GM19099 (cell line): ENCODE data around the gene BCDIN3D.

Source experiments
- POLR2A ChIP-seq: IDR thresholded peaks from 3 replicates; pipeline ENCODE4 v1.6.1; 2011; ENCODE audit warnings: low read depth; ENCODE audit not compliant: insufficient read length; ENCODE audit errors: extremely low read depth

The BCDIN3D gene

GRCh38 chr12:49882248-49882850, 39.4 kb upstream of the BCDIN3D start:
- TF ChIP-seq POLR2A: no peak

GRCh38 chr12:49881415-49882247, 38.7 kb upstream of the BCDIN3D start:
- TF ChIP-seq POLR2A: no peak

DNA sequence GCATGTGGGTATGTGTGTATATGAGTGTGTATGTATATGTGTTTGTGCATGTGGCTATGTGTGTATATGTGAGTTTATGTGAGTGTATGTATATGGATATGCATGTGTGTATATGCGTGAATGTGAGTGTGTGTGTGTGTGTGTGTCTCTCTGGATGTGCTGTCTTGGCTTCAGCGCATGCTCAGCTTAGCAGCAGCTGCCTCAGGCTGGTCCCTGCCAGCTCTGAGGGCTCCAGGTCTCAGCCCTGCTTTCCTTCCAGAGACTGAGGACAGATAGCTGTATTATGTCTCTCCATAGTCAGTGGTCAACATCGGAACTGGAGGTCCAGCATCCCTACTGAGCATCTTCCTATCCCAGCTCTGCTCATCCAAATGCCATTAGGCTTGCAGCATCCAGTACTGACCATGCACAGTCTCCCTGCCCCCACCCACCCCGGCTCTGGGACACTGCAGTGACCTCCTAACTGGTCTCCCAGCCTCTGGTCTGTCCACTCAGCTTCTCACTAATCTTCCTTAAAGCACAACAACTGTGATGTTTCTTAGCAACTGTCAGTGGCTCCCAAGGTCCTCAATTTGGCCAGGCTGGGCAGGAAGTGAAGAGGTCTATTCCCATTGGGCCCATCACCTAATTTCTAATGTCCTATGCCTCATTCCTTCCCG, 38.0 kb upstream of the BCDIN3D start:
- TF ChIP-seq POLR2A: no peak

GRCh38 chr12:49878021-49878420, 35.1 kb upstream of the BCDIN3D start:
- no peak for TF ChIP-seq POLR2A

- TF ChIP-seq POLR2A: no peak
Observed at GRCh38 chr12:49877066-49877465, 34.2 kb upstream of the BCDIN3D start.

- TF ChIP-seq POLR2A: no peak
Observed at GRCh38 chr12:49876070-49876469, 33.2 kb upstream of the BCDIN3D start.

- TF ChIP-seq POLR2A: no peak
Observed at GRCh38 chr12:49875115-49875720, 32.3 kb upstream of the BCDIN3D start.

- no peak for TF ChIP-seq POLR2A
Observed at GRCh38 chr12:49874142-49874897, 31.4 kb upstream of the BCDIN3D start.

- no peak for TF ChIP-seq POLR2A
Observed at GRCh38 chr12:49873361-49873934, 30.5 kb upstream of the BCDIN3D start.

DNA sequence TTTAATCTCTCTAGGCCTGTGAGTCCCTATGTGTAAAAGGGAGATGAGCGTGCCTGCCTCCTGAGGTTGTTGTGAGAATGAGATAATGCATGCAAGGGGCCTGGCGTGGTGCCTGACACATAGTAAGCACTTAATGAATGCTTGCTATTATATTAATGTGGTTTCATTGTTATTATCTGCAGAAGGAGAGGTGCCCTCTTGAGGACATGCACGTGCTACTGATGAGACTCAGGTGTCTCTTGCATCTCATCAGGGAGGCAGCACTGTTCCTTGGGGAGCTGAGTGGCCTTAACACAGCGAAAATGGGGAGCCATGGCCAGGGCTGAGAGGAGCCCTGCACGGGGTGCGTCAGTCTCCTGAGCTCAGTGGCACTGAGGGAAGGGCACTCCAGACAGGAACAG, 29.9 kb upstream of the BCDIN3D start:
- no peak for TF ChIP-seq POLR2A

DNA sequence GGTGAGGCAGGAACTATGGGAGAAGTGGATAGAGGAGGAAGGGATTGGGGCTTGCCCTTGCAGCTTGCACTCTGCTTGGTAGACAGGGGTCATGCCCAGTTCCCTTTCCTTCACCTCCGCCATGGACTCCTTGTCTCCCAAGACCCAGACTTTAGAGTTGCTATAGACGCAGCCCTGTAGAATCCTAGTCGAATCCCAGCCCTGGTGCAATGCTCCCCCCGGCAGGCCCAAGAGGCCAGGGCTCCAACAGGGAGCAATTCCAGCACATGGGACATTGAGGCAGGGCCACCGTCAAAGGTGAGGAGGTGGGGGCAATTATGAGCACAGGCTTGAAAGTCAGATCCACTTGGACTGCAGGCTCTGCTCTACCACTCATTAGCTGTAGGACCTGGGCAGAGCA, 29.5 kb upstream of the BCDIN3D start:
- TF ChIP-seq POLR2A: no peak

DNA sequence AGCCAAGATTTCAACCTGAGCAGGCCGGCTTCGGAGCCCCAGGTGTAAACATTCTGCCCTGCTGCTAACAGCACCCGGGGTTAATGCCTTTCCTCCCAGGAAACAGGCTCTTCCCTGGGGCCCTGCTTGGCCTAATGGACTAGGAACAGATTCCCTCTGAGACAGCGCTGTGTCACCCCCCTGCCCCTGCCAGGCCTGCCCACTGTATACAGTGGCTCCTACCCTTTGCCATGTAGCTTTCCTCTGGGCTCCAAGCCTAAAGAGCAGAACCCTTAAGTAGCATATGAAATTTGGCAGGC, 28.3 kb upstream of the BCDIN3D start:
- TF ChIP-seq POLR2A: no peak

DNA sequence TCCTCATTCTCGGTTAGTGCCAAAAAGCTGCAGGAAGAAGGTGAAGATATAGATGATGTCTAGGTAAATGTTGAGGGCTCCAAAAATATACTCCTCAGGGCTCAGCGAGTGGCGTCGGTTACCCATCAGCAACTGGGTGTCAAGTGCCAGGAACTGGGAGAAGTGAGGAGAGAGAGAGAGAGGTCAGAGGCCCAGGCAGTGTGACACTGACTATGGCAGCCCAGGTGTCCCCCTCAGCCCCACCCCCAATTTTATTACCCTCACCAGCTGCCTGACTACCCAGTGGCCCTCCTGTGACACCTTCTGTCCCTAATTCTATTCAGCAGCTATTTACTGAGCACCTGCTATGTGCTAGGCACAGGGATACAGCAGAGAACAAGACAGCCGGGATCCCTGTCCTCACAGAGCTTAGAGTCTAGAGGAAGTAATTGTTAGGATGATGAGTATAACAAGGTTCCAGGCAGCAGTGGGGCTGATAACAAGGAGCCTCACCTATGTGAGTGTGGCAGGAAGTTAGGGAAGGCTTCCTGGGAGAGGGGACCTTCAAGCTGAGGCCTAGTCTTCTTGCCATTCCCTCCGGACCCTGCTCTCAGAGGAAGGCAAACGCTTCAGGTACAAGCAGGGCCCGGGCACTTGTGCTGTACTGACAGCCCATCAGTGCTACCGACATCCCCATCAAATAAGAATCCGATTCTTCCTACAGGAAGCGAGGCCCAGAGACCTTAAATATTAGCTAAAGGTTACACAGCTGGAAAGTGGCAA, 27.8 kb upstream of the BCDIN3D start:
- no peak for TF ChIP-seq POLR2A
